ENCODE results near the gene TMEM132C.
"Not testable (repeated sequence)": the region's sequence is repeated elsewhere in the genome, so short reads cannot be mapped to it uniquely, and the experiment has no call there.

The TMEM132C gene

GRCh38 chr12:128603573-128604115 lies 336.7 kb downstream of the TMEM132C start:
- no peak overlapping the region for H3K4me3 ChIP-seq (ENCODE audit: low read length)
- no peak overlapping the region for H3K27ac ChIP-seq (ENCODE audit: low read length)
- no peaks in the 10 kb centered on the region for H3K27me3 ChIP-seq (ENCODE audit: insufficient read depth, low read length)
- H3K9ac ChIP-seq (ENCODE audit: low read depth, low read length) = no peak overlapping the region
- H3K4me1 ChIP-seq (ENCODE audit: insufficient read depth, low read length) = 0 out of 2 replicates have a peak, but pooled peaks cover 9% of the 10 kb centered on the region
- no peaks in the 10 kb centered on the region for H3K9me3 ChIP-seq (ENCODE audit: insufficient read depth, low read depth, low read length)
- H3K36me3 ChIP-seq (ENCODE audit: insufficient read depth, low read depth, low read length) = no peaks in the 10 kb centered on the region

- not testable (repeated sequence) for H3K27me3 ChIP-seq (ENCODE audit: insufficient read depth, low read length); H3K27ac ChIP-seq (ENCODE audit: low read length); H3K4me1 ChIP-seq (ENCODE audit: insufficient read depth, low read length); H3K36me3 ChIP-seq (ENCODE audit: insufficient read depth, low read depth, low read length); H3K9me3 ChIP-seq (ENCODE audit: insufficient read depth, low read depth, low read length); H3K4me3 ChIP-seq (ENCODE audit: low read length); H3K9ac ChIP-seq (ENCODE audit: low read depth, low read length)
Measured at GRCh38 chr12:128604219-128604618, 337.2 kb downstream of the TMEM132C start.

GRCh38 chr12:128606051-128606450 lies 339.1 kb downstream of the TMEM132C start:
- Histone ChIP-seq H3K27ac (ENCODE audit: low read length) (no peak overlapping the region), H3K4me1 (ENCODE audit: insufficient read depth, low read length) (0 out of 2 replicates have a peak, but pooled peaks cover 9% of the 10 kb centered on the region), H3K4me3 (ENCODE audit: low read length) (no peak overlapping the region), H3K36me3 (ENCODE audit: insufficient read depth, low read depth, low read length) (no peaks in the 10 kb centered on the region), H3K27me3 (ENCODE audit: insufficient read depth, low read length) (no peaks in the 10 kb centered on the region), H3K9ac (ENCODE audit: low read depth, low read length) (no peak overlapping the region), H3K9me3 (ENCODE audit: insufficient read depth, low read depth, low read length) (no peaks in the 10 kb centered on the region)

GRCh38 chr12:128606538-128606937 lies 339.6 kb downstream of the TMEM132C start:
- Histone ChIP-seq H3K27me3 (ENCODE audit: insufficient read depth, low read length) (no peaks in the 10 kb centered on the region), H3K36me3 (ENCODE audit: insufficient read depth, low read depth, low read length) (no peaks in the 10 kb centered on the region), H3K4me1 (ENCODE audit: insufficient read depth, low read length) (0 out of 2 replicates have a peak, but pooled peaks cover 9% of the 10 kb centered on the region), H3K27ac (ENCODE audit: low read length) (no peak overlapping the region), H3K4me3 (ENCODE audit: low read length) (no peak overlapping the region), H3K9ac (ENCODE audit: low read depth, low read length) (no peak overlapping the region), H3K9me3 (ENCODE audit: insufficient read depth, low read depth, low read length) (no peaks in the 10 kb centered on the region)

- Histone ChIP-seq H3K9ac (ENCODE audit: low read depth, low read length) (no peak overlapping the region), H3K27ac (ENCODE audit: low read length) (no peak overlapping the region), H3K9me3 (ENCODE audit: insufficient read depth, low read depth, low read length) (no peaks in the 10 kb centered on the region), H3K27me3 (ENCODE audit: insufficient read depth, low read length) (no peaks in the 10 kb centered on the region), H3K4me1 (ENCODE audit: insufficient read depth, low read length) (0 out of 2 replicates have a peak, but pooled peaks cover 9% of the 10 kb centered on the region), H3K4me3 (ENCODE audit: low read length) (no peak overlapping the region), H3K36me3 (ENCODE audit: insufficient read depth, low read depth, low read length) (no peaks in the 10 kb centered on the region)
Measured at GRCh38 chr12:128606970-128607369, 340.0 kb downstream of the TMEM132C start.

GRCh38 chr12:128607641-128608040 lies 340.7 kb downstream of the TMEM132C start:
- Histone ChIP-seq H3K4me3 (ENCODE audit: low read length) (no peak overlapping the region), H3K27me3 (ENCODE audit: insufficient read depth, low read length) (no peaks in the 10 kb centered on the region), H3K27ac (ENCODE audit: low read length) (no peak overlapping the region), H3K9ac (ENCODE audit: low read depth, low read length) (no peak overlapping the region), H3K9me3 (ENCODE audit: insufficient read depth, low read depth, low read length) (no peaks in the 10 kb centered on the region), H3K4me1 (ENCODE audit: insufficient read depth, low read length) (0 out of 2 replicates have a peak, but pooled peaks cover 9% of the 10 kb centered on the region), H3K36me3 (ENCODE audit: insufficient read depth, low read depth, low read length) (no peaks in the 10 kb centered on the region)

- Histone ChIP-seq H3K9me3 (ENCODE audit: insufficient read depth, low read depth, low read length) (no peaks in the 10 kb centered on the region), H3K4me1 (ENCODE audit: insufficient read depth, low read length) (0 out of 2 replicates have a peak, but pooled peaks cover 9% of the 10 kb centered on the region), H3K27ac (ENCODE audit: low read length) (no peak overlapping the region), H3K36me3 (ENCODE audit: insufficient read depth, low read depth, low read length) (no peaks in the 10 kb centered on the region), H3K27me3 (ENCODE audit: insufficient read depth, low read length) (no peaks in the 10 kb centered on the region), H3K4me3 (ENCODE audit: low read length) (no peak overlapping the region), H3K9ac (ENCODE audit: low read depth, low read length) (no peak overlapping the region)
Measured at GRCh38 chr12:128609861-128610260, 342.9 kb downstream of the TMEM132C start.

GRCh38 chr12:128611736-128612135 lies 344.8 kb downstream of the TMEM132C start:
- Histone ChIP-seq H3K27me3 (ENCODE audit: insufficient read depth, low read length) (no peaks in the 10 kb centered on the region), H3K9ac (ENCODE audit: low read depth, low read length) (no peak overlapping the region), H3K4me1 (ENCODE audit: insufficient read depth, low read length) (no peaks in the 10 kb centered on the region), H3K4me3 (ENCODE audit: low read length) (no peak overlapping the region), H3K27ac (ENCODE audit: low read length) (no peak overlapping the region), H3K36me3 (ENCODE audit: insufficient read depth, low read depth, low read length) (no peaks in the 10 kb centered on the region), H3K9me3 (ENCODE audit: insufficient read depth, low read depth, low read length) (no peaks in the 10 kb centered on the region)

- Histone ChIP-seq H3K36me3 (ENCODE audit: insufficient read depth, low read depth, low read length) (no peaks in the 10 kb centered on the region), H3K4me3 (ENCODE audit: low read length) (no peak overlapping the region), H3K9ac (ENCODE audit: low read depth, low read length) (no peak overlapping the region), H3K4me1 (ENCODE audit: insufficient read depth, low read length) (no peaks in the 10 kb centered on the region), H3K27ac (ENCODE audit: low read length) (no peak overlapping the region), H3K27me3 (ENCODE audit: insufficient read depth, low read length) (no peaks in the 10 kb centered on the region), H3K9me3 (ENCODE audit: insufficient read depth, low read depth, low read length) (no peaks in the 10 kb centered on the region)
Measured at GRCh38 chr12:128612150-128612850, 345.3 kb downstream of the TMEM132C start.

- H3K27me3 ChIP-seq (ENCODE audit: insufficient read depth, low read length) = no peaks in the 10 kb centered on the region
- H3K36me3 ChIP-seq (ENCODE audit: insufficient read depth, low read depth, low read length) = no peaks in the 10 kb centered on the region
- H3K9me3 ChIP-seq (ENCODE audit: insufficient read depth, low read depth, low read length) = no peaks in the 10 kb centered on the region
- no peaks in the 10 kb centered on the region; the same call in 1 of the 2 replicates for H3K4me1 ChIP-seq (ENCODE audit: insufficient read depth, low read length)
- no peak overlapping the region for H3K4me3 ChIP-seq (ENCODE audit: low read length)
- H3K27ac ChIP-seq (ENCODE audit: low read length) = no peak overlapping the region
- H3K9ac ChIP-seq (ENCODE audit: low read depth, low read length) = no peak overlapping the region
Measured at GRCh38 chr12:128613837-128614590, 347.0 kb downstream of the TMEM132C start.

GRCh38 chr12:128617304-128617833 lies 350.4 kb downstream of the TMEM132C start:
- Histone ChIP-seq H3K9me3 (ENCODE audit: insufficient read depth, low read depth, low read length) (no peaks in the 10 kb centered on the region), H3K36me3 (ENCODE audit: insufficient read depth, low read depth, low read length) (no peaks in the 10 kb centered on the region), H3K9ac (ENCODE audit: low read depth, low read length) (no peak overlapping the region), H3K27ac (ENCODE audit: low read length) (no peak overlapping the region), H3K4me1 (ENCODE audit: insufficient read depth, low read length) (no peaks in the 10 kb centered on the region; the same call in 1 of the 2 replicates), H3K4me3 (ENCODE audit: low read length) (no peak overlapping the region), H3K27me3 (ENCODE audit: insufficient read depth, low read length) (no peaks in the 10 kb centered on the region)

Data from iPS-20b (cell line).